Measurements from ENCODE around the gene ANO2. TPM values are rescaled to one million over a fixed set of nuclear protein-coding genes. Genes with fewer than 3 reads are reported as not detected.

ANO2 gene
- total RNA-seq, 4 donors from 2014 or later = 4.0 to 17.9 (median 5.1) TPM

DNA sequence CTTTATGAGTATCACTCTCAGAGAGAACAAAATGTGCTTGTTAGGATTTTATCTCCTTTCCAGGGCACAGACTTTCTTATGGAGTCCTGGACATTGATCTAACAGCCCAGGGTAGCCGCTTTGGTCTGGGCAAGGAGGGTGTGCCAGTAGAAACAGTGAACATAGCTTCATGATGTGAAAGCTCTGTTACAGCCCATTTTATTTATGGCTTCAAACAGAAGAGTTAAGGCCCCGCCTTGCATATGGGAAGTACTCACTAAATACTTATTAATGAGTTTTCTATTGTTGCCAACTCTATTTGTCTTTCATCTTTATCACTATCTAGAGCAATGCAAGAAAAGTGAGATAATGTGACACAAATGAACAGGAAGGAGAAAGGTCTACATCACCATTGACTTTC, 312.6 kb downstream of the ANO2 start:
- WGBS = 88% methylated on average over 2 of the region's 2 CpGs
- H3K4me3 ChIP-seq = no peak overlapping the region
- H3K36me3 ChIP-seq = no peaks in the 10 kb centered on the region
- no peak for DNase-seq (ENCODE audit: extremely low spot score)
- no peaks in the 10 kb centered on the region for H3K4me1 ChIP-seq
- intact Hi-C loops (cut with DNase I) = no loop called here
- H3K27ac ChIP-seq (replicated peaks in 1 of 4) = no peak overlapping the region
- H3K9me3 ChIP-seq = no peaks in the 10 kb centered on the region
- TF ChIP-seq, protein P1, sequence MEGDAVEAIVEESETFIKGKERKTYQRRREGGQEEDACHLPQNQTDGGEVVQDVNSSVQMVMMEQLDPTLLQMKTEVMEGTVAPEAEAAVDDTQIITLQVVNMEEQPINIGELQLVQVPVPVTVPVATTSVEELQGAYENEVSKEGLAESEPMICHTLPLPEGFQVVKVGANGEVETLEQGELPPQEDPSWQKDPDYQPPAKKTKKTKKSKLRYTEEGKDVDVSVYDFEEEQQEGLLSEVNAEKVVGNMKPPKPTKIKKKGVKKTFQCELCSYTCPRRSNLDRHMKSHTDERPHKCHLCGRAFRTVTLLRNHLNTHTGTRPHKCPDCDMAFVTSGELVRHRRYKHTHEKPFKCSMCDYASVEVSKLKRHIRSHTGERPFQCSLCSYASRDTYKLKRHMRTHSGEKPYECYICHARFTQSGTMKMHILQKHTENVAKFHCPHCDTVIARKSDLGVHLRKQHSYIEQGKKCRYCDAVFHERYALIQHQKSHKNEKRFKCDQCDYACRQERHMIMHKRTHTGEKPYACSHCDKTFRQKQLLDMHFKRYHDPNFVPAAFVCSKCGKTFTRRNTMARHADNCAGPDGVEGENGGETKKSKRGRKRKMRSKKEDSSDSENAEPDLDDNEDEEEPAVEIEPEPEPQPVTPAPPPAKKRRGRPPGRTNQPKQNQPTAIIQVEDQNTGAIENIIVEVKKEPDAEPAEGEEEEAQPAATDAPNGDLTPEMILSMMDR (IDR thresholded peaks at IDR 0.05) = no peak
- TF ChIP-seq POLR2A (IDR thresholded peaks at IDR 0.05; ENCODE audit: low read depth) (no peak), POLR2AphosphoS5 (IDR thresholded peaks at IDR 0.05) (no peak), EP300 (IDR thresholded peaks at IDR 0.05) (no peak)
- no peaks in the 10 kb centered on the region for H3K27me3 ChIP-seq

DNA sequence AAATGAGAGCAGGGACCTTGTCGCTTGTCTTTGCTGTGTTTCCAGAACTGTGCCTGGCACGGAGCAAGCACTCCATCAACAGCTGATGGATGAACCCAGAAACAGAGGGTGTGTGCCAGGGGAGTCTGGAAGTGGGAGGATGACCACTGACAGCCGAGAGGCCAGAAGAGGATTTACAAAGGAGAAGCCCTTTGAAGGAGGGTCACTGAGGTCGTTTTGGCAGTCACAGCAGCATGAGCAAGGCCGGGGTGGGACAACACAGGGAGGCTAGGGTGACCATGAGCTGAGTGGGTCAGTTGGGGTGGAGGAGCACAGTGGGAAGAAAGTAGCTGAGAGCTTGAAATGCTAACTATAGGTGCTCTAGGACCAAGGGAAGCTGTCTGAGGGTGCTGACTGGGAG, 313.6 kb downstream of the ANO2 start:
- no peak for DNase-seq (ENCODE audit: extremely low spot score)
- Histone ChIP-seq H3K4me1 (no peaks in the 10 kb centered on the region), H3K9me3 (no peaks in the 10 kb centered on the region), H3K36me3 (no peaks in the 10 kb centered on the region), H3K27me3 (no peaks in the 10 kb centered on the region), H3K27ac (replicated peaks in 1 of 4) (no peak overlapping the region), H3K4me3 (no peak overlapping the region)
- WGBS = 78% methylated on average over 5 of the region's 5 CpGs
- intact Hi-C loops (cut with DNase I) = no loop called here
- TF ChIP-seq EP300 (IDR thresholded peaks at IDR 0.05) (no peak), POLR2A (IDR thresholded peaks at IDR 0.05; ENCODE audit: low read depth) (no peak), POLR2AphosphoS5 (IDR thresholded peaks at IDR 0.05) (no peak)
- TF ChIP-seq, protein P1 (IDR thresholded peaks at IDR 0.05) = no peak

DNA sequence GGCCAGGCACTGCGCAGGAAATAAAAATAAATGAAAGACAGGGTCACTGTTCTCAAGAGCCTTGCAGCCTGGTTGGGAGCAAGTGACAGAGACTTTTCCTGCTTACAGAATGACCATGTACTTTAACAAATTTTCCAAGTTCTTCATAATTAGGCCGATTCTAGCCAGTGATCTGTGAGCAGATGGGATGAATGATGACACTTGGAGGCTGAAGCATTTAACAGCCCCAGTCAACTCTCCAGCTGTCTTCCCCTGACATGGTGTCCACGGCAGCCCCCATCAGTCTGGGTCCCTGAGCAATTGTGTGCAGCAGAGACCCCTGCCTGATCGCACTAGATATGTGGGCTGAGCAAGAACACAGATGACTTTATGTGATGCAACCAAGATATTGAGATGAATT, 314.3 kb downstream of the ANO2 start:
- no peaks in the 10 kb centered on the region for H3K27me3 ChIP-seq
- H3K36me3 ChIP-seq = no peaks in the 10 kb centered on the region
- H3K9me3 ChIP-seq = no peaks in the 10 kb centered on the region
- no peak overlapping the region for H3K4me3 ChIP-seq
- whole genome bisulfite sequencing = 85% methylated on average over 3 of the region's 4 CpGs
- DNase-seq (ENCODE audit: extremely low spot score) = no peak
- peaks cover 0 to 5% (median 0%) of the 10 kb centered on the region in 4 donors for H3K4me1 ChIP-seq
- intact Hi-C loops (cut with DNase I) = no loop called here
- TF ChIP-seq POLR2AphosphoS5 (IDR thresholded peaks at IDR 0.05) (no peak), EP300 (IDR thresholded peaks at IDR 0.05) (no peak), POLR2A (IDR thresholded peaks at IDR 0.05; ENCODE audit: low read depth) (no peak)
- TF ChIP-seq, protein P1 (IDR thresholded peaks at IDR 0.05) = no peak
- H3K27ac ChIP-seq (replicated peaks in 1 of 4) = no peak overlapping the region

DNA sequence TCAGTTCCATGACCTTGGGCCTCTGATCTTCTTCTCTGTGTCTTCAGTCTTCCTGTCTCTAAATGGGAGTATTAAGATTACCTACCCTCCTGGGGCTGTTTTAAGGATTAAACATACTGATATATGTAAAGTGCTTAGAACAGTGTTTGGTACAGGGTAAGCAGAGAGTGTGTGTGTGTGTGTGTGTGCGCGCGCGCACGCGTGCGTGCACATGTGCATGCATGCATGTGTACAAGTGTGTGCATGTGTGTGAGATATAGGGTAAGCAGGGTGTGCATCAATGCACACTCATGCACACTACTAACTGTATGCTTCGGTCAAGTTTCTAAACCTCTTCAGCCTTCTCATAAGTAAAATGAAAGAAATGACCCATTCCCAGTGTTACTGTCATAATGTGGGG, 316.6 kb downstream of the ANO2 start:
- intact Hi-C loops (cut with DNase I) = no loop called here
- H3K9me3 ChIP-seq = no peaks in the 10 kb centered on the region
- 99% methylated on average over 8 of the region's 8 CpGs for WGBS
- H3K36me3 ChIP-seq = no peaks in the 10 kb centered on the region
- TF ChIP-seq POLR2A (IDR thresholded peaks at IDR 0.05; ENCODE audit: low read depth) (no peak), EP300 (IDR thresholded peaks at IDR 0.05) (no peak), POLR2AphosphoS5 (IDR thresholded peaks at IDR 0.05) (no peak)
- TF ChIP-seq, protein P1 (IDR thresholded peaks at IDR 0.05) = no peak
- no peak for DNase-seq (ENCODE audit: extremely low spot score)
- no peaks in the 10 kb centered on the region for H3K27me3 ChIP-seq
- H3K4me3 ChIP-seq = no peak overlapping the region
- no peak overlapping the region for H3K27ac ChIP-seq (replicated peaks in 1 of 4)
- H3K4me1 ChIP-seq = peaks cover 0 to 5% (median 0%) of the 10 kb centered on the region in 4 donors

DNA sequence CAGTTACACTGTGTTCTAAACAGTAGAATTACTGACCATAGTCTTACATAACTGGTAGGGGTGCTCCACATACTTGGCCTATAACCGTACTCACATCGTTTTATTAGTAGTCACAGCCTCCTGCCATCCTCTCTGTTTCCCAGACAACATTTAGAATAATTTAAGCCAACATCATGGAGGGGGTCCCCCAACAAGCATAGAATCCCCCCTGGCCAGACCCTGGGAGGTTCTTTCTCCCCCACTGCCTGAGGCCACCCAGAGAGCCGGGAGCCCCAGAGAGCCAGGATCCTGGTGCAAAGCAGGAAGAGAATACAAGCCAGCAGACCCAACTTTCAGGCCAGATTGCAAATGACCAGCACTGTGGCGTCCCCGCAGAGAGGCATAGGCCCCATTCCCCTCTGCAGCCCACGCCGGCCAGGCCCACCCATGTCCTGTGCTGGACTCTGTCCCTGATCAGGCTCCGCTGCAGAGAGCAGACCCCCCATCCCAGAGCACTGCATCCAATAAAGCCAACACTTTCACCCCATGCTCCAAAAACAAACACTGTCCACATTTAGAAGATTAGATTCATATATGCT, 317.9 kb downstream of the ANO2 start:
- H3K9me3 ChIP-seq = no peaks in the 10 kb centered on the region
- no peaks in the 10 kb centered on the region for H3K27me3 ChIP-seq
- H3K27ac ChIP-seq (replicated peaks in 1 of 4) = no peak overlapping the region
- no peak for TF ChIP-seq POLR2AphosphoS5 (IDR thresholded peaks at IDR 0.05)
- H3K36me3 ChIP-seq = no peaks in the 10 kb centered on the region
- WGBS = 94% methylated on average over 4 of the region's 8 CpGs
- no peak overlapping the region for H3K4me3 ChIP-seq
- intact Hi-C loops (cut with DNase I) = no loop called here
- DNase-seq (ENCODE audit: extremely low spot score) = no peak
- peaks cover 0 to 9% (median 0%) of the 10 kb centered on the region in 4 donors for H3K4me1 ChIP-seq
